GM21447 (cell line): ENCODE measurements around the gene VWF.

Experiments used
- ATAC-seq: cut with Tn5 transposase; IDR thresholded peaks from one replicate; pipeline ENCODE4 v1.9.1; 2021; ENCODE audit not compliant: unreplicated experiment

The VWF gene

DNA sequence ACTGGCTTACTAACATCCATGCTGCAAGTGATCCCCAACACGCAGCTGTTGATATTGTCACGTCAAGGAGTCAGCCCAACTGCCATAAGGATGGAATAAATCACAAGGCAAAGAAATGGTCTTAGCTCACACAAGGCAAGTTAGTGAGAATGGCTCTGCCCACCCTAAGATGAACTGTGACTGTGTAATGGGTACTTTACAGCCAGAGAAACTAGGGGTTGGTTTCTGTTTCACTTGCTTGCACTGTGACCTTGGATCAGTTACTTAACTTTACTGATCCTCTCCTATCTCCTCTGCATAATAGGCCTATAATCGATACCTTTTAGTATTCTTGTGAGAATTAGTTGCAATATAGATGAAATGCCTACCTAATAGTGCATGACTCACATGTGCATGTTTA is 127.2 kb downstream of the VWF start:
- ATAC-seq: no peak

GRCh38 chr12:5996459-5996858 is 128.0 kb downstream of the VWF start:
- no peak for ATAC-seq

DNA sequence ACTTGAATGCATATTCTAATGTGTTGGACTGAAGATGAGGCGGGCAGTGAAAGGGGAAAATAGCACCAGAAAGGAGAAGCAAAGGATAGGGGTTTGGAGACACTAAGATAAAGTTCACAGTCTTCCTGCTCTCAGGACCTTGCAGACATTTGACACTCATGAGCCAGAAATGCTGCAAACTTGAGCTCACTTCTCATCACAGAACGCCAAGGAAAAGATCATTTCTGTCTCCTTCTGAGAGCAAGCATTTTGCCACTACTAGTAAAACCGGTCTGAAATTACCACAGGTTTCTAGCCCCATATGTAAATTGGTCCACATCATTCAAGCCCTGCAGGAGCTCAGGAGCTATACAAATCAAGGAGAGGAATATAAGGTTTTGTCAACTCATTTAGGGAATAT is 134.8 kb downstream of the VWF start:
- no peak for ATAC-seq

DNA sequence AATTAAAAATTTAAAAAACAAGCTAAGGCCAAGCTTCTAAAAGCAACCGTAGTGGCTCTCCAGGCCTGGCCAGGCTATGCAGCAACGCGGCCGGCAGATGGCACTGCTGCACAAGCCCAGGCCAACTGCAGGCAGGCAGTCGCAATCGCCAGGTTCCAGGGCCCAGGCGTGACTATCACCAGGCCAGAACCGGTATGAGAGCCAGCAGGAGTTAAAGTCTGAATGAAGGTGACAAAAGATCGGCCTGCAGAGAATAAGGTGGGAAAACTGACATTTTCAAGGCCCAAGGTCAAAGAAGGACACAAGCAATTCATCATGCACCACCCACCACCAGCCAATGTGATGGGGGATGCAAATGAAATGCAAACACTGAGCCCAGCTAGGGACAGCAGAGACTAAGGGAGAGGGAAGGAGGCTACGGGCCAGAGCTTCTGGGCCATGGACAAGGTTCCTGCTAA is 135.8 kb downstream of the VWF start:
- ATAC-seq: no peak

DNA sequence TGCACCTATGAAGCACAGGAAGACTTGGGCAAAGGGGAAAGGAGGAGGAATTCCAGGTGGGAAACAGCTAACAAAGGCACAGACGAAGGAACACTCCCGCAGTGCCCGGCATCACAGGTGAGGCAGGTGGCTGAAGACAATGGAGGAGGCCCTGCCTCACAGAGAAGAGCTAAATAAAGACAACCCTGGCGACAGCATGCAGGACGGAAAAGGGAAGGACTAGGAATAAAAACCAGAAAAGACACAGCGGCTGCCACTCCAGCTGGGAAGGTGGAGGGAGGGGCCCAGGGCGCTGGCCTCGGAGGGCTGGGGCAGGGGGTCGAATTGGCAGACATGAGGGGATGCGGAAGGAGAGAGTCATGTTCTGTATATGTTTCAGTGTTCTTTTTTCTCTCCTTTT is 136.4 kb downstream of the VWF start:
- ATAC-seq: no peak

DNA sequence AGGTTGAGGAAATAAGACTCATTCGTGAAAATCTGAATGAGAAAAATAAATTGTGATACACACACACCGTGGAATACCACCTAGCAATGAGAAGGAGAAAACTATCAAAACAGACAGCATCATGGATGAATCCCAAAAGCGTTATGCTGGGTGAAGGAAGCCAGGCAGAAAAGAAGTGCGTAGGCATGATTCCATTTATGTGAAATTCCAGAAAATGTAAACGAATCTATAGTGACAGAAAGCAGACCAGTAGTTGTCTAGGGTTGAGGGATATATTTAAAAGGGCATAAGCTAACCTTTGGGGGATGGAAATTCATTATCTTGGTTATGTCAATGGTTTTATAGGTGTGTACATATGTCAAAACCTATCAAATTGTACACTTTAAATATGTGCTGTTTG is 136.9 kb downstream of the VWF start:
- no peak for ATAC-seq

DNA sequence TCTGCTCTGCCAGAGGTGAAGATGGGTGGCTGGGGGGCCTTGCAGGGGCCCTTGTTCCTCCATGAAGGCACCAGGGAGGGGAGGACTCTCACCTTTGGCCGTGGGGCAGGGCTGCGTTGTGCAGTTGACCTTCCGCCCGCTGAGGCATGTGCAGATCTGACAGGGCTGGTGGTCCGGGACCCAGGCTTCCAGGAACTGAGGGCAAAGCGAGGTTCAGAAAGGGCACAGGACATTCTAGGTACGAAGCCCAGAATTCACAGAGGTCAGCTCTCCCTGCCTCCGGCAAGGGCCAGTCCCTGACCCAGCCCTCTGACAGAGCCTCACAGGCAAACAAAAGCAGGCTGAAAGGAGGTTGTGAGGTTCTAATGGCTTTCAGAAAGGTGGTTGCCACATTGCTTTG is 139.0 kb downstream of the VWF start:
- ATAC-seq: no peak

GRCh38 chr12:5984873-5985272 is 139.6 kb downstream of the VWF start:
- ATAC-seq: no peak

DNA sequence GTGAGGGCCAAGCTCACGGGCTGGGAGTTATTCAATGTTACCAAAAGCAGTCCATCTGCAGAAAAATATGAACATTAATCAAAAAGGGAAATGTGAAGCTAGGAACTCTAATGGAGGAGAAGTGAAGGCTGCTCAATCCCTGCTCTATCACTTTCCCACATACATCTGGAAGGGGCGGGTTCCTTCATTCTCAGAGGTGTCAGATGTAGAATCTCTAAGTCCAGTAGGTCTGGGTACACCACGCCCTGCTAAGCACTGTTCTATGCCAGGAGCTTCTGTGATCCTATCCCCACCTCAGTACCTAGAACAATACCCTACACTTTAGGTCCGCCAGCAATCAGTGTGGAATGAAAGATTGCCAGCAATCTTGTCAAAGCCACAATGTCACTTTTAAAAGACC is 142.4 kb downstream of the VWF start:
- ATAC-seq: no peak

DNA sequence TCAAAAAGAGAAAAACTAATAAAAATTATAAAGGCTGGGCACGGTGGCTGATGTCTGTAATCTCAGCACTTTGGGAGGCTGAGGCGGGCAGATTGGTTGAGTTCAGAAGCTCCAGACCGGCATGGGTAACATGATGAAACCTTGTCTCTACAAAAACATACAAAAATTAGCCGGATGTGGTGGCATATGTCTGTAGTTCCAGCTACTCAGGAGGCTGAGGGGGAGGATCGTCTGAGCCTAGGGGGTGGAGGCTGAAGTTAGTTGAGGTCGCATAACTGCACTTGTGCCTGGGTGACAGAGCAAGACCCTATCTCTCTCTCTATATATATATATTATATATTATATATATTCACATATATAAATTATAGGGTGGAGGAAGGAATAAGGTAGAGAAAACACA is 146.9 kb downstream of the VWF start:
- no peak for ATAC-seq

GRCh38 chr12:5976711-5977110 is 147.8 kb downstream of the VWF start:
- no peak for ATAC-seq

- no peak for ATAC-seq
These were observed 148.3 kb downstream of the VWF start for GRCh38 chr12:5976196-5976595.

- no peak for ATAC-seq
These were observed 150.9 kb downstream of the VWF start for GRCh38 chr12:5973461-5974115.

DNA sequence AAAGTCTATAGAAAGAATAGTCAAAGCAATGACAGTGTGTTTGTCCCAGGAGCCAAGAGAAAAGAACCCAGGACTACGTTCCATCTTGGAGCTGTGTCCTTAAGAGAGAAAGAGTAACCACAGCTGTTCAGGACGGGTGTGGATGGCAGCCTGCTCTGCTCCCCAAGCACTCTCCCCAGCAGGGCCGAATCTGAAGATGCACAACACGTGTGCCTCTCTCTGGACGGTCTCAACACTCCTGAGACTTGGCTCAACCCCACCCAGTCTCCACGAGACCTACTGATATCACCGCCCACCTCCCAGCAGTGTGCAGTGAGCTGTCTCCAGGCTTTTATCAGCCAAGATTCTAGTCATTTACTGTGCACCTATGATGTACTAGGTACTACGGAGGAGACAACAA is 152.1 kb downstream of the VWF start:
- no peak for ATAC-seq

DNA sequence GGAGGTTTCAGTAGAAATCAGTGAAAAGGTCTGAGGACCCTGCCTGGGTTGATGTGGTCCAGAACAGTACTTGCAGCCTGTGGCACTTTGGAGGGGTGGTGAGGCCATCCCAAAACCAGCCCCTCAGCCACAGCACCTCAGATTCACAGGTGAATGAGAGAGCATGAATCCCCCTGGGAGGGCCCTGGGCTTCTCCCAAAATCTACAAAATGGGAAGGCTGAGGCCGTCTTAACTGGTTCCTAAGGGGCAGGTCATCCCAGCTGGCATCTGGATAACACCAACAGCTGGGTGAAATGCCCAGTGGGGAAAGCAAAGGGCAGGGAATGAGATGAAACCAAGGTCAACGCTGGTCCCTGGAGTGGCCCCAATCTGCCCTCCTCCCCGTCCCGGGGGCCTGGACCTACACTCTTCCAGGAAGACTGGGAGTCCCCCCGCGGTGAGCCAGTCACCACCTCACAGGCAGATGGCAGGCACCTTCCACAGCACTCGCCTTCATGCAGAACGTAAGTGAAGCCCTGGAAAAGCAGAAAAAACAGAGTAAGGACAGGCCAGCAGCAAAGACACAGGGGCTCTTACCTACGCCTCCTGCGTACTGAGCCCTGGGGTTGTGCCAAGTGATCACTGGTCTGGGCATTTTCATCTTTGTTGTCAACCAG is 153.1 kb downstream of the VWF start:
- no peak for ATAC-seq

GRCh38 chr12:5969974-5970690 is 154.3 kb downstream of the VWF start:
- ATAC-seq: no peak

DNA sequence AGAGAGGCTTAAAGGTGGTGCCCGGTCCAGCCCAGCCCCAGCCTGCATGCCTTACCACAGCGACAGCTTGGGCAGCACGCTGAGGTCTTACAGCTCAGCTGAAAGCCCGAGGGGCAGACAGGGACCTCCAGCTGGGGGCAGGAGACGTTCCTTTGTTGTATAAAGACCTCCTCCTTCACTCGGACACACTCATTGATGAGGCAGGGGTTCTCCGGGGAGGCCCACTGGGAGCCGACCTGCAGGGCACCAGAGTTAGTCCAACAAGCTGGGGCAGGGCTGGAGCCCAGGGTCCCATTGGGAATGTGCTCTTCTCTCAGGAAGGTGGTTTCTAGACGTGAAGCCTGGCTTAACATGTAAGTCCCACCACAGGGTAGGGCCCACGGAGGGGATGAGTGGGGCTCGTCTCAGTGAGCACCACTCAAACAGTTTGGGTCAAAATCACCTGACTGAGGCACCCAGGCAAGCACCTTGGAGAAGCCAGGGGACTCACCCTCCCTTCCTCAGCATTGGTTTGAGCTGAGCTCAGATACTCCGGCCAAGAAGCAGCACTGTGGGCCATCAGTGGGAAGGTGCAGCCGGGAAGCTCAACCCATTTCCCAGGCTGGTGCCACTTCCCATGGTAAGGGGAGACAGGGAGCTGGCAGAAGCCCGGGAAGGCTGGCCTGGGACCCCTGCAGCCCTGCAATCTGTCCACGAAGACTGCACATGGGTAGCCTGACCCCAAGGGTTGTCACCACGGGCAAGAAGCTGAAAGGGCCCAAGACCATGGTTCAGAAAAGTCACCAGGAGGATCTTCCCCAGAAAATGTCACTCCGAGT is 155.1 kb downstream of the VWF start:
- ATAC-seq: no peak

DNA sequence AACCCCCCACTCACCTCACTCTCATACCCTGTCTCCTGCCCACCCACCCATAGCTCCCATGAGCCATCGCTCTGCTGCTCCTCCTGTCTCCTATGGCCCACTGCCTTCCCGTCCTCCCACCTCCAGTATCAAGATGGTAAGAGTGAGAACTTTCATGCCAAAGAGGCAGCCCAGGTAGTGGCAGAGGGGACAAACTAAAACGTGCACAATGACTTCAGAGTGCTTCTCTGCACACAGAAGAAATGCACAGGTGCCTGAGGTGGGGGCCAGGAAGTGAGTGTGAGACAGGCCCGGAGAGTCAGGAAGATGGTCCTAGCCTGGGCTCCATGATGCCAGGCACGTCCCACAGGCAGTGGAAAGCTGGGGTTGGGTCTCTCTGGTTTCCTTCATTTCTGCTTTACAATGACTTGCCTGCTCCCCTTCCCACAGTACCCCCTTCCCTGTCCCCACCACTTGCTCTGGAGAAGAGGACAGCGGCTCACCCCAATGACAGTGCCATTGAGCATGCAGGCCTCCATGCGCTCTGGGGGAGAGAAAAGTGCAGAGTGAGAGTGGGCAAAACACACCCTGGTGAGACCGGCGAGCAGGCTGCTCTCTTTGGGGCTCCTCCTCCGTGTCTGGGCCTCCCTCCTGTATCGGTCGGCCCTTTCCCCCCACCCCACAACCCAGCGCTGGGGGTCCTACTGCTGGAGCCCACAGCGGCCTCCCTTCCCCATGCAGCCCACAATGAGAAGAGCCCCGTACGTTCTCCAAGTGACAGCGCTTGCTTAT is 156.6 kb downstream of the VWF start:
- no peak for ATAC-seq

- no peak for ATAC-seq
These were observed 157.9 kb downstream of the VWF start for GRCh38 chr12:5966486-5967095.

DNA sequence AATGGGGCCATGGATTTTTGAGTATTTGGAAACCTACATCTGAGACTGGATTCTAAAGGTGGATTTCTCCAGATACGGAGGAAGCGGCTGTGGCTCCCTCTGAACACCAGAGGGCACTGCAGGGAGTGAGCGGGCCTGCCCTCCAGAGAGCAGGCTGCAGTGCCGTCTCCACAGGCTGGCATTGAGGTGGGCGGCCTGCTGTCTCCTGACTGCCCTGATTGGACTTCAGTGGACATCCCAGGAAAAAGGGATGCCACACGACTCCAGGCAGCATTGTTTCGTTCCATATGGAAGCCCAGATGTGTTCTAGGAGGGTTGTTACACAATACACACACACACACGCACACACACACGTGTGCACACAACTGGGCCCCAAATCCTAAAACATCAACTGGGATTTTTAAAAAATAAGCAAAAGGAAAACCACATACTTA is 158.5 kb downstream of the VWF start:
- ATAC-seq: no peak
